OCI-LY3 (cell line): Measurements from ENCODE around the gene ACAN.

Source experiments
- CTCF ChIP-seq: fragments of 200-600, 300-600 bp; sonication (generic); IDR thresholded peaks from 2 replicates; pipeline ENCODE4 v1.5.1; 2014; ENCODE audit warnings: antibody characterized with exemption, low read length, low read depth
- EZH2phosphoT487 ChIP-seq: fragments of 200-600 bp; shearing (Covaris generic); IDR thresholded peaks from 2 replicates; pipeline ENCODE4 v1.6.1; 2018; ENCODE audit warnings: antibody characterized with exemption, mixed run types, low read depth

DNA sequence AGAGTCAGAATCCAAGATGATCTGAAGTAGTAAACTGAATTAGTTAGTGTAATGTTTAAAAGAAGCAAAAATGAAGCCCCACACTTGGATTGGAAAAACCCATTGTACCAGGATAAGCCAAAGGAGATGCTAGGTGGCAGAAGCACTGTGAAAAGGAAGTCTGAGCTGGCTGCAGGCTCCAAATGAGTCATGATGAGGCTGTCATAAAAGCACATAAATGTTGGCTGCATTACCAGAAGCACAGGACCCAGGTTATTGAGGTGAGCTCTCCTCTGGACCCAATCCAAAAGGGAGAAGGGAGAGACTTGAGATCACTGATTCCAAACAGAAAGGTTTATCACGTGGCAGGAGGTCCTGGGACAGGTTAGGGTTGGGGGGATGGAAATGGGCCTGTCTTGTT, 3.2 kb upstream of the ACAN start:
- TF ChIP-seq CTCF (no peak), EZH2phosphoT487 (no peak)
